ENCODE data around the gene SUMF2.

- TF ChIP-seq, protein P1, sequence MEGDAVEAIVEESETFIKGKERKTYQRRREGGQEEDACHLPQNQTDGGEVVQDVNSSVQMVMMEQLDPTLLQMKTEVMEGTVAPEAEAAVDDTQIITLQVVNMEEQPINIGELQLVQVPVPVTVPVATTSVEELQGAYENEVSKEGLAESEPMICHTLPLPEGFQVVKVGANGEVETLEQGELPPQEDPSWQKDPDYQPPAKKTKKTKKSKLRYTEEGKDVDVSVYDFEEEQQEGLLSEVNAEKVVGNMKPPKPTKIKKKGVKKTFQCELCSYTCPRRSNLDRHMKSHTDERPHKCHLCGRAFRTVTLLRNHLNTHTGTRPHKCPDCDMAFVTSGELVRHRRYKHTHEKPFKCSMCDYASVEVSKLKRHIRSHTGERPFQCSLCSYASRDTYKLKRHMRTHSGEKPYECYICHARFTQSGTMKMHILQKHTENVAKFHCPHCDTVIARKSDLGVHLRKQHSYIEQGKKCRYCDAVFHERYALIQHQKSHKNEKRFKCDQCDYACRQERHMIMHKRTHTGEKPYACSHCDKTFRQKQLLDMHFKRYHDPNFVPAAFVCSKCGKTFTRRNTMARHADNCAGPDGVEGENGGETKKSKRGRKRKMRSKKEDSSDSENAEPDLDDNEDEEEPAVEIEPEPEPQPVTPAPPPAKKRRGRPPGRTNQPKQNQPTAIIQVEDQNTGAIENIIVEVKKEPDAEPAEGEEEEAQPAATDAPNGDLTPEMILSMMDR (IDR thresholded peaks at IDR 0.05) = no peak
- TF ChIP-seq ZFX (IDR thresholded peaks at IDR 0.05; ENCODE audit: borderline replicate concordance) = no peak
Observed at GRCh38 chr7:56121440-56121839, 57.4 kb downstream of the SUMF2 start.
